LNCaP clone FGC (cell line): ENCODE data around the gene NT5M.
"Not testable (repeated sequence)": the region's sequence is repeated elsewhere in the genome, so short reads cannot be mapped to it uniquely, and the experiment has no call there.

Experiments used
- DNase-seq: peaks from one replicate; pipeline ENCODE4 v3.0.0-alpha.2; 2011; ENCODE audit warnings: low read depth
- H3K4me3 ChIP-seq: 2 replicates; pipeline ENCODE4 v1.5.1; 2011; ENCODE audit warnings: mild to moderate bottlenecking, low read depth, low read length, control low read depth
- TF ChIP-seq, protein P1 (sequence below): IDR thresholded peaks from 2 replicates; pipeline ENCODE4 v1.5.1; 2012; ENCODE audit warnings: mild to moderate bottlenecking; ENCODE audit not compliant: control insufficient read depth, insufficient read depth; ENCODE audit errors: extremely low read depth

NT5M gene

DNA sequence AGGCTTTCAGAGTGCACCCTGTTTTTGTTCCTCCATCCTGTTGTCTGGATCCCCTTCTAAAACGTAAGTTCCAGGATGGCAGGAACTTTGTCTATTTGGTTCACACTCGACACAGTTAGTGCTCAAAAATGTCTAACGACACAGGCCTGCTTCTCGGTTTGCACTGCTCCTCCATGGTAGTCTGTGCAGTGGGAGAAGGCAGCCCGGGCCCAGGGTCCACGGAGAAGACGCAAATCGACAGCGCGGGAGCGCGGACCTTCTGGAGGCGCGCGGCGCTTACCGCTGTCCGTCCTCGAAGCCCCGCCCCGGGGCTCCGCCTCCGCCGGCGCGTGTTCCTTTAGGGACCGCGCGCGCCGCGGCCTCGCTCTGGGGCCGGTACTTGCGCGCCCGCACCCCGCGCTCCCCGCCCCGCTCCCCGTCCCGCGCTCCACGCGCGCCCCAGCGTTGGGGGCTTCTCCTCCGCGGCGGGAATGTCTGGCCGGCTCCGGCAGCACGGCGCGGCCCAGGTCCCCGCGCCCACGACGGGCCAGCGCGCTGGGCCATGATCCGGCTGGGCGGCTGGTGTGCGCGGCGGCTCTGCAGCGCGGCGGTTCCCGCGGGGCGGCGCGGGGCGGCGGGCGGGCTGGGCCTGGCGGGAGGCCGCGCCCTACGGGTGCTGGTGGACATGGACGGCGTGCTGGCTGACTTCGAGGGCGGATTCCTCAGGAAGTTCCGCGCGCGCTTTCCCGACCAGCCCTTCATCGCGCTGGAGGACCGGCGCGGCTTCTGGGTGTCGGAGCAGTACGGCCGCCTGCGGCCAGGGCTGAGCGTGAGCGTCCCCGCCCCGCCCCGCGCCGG, at the start of gene NT5M:
TSS of gene NT5M (plus strand) at position 364 of the 837 bp plus-strand sequence. CDS start at position 542, 178 bp downstream.
- TF ChIP-seq, protein P1, sequence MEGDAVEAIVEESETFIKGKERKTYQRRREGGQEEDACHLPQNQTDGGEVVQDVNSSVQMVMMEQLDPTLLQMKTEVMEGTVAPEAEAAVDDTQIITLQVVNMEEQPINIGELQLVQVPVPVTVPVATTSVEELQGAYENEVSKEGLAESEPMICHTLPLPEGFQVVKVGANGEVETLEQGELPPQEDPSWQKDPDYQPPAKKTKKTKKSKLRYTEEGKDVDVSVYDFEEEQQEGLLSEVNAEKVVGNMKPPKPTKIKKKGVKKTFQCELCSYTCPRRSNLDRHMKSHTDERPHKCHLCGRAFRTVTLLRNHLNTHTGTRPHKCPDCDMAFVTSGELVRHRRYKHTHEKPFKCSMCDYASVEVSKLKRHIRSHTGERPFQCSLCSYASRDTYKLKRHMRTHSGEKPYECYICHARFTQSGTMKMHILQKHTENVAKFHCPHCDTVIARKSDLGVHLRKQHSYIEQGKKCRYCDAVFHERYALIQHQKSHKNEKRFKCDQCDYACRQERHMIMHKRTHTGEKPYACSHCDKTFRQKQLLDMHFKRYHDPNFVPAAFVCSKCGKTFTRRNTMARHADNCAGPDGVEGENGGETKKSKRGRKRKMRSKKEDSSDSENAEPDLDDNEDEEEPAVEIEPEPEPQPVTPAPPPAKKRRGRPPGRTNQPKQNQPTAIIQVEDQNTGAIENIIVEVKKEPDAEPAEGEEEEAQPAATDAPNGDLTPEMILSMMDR: no peak
- H3K4me3 ChIP-seq: peak within 1 kb of the TSS; percentile 58
- no peak for DNase-seq

DNA sequence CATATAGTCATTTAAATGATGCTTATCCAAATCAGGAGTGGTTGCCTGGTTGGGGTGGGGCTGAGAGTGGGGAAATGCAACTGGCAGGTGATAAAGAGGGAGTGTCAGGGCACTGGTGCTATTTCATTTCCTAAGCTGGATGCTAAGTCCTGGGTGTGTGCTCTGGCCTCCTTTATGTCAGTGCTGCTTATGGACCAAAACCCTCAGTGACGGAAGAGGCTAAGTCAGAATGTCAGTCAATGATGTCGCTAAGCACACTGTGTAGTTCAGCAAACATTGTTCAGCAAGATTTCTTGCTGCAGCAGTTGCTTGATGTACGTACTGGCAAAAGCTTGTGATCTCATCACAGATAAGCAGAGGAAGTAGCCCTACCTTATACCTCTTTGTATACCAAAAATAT, 49.8 kb upstream of the NT5M start:
- no peak overlapping the region for H3K4me3 ChIP-seq
- TF ChIP-seq, protein P1: no peak
- peak; percentile 80 for DNase-seq

DNA sequence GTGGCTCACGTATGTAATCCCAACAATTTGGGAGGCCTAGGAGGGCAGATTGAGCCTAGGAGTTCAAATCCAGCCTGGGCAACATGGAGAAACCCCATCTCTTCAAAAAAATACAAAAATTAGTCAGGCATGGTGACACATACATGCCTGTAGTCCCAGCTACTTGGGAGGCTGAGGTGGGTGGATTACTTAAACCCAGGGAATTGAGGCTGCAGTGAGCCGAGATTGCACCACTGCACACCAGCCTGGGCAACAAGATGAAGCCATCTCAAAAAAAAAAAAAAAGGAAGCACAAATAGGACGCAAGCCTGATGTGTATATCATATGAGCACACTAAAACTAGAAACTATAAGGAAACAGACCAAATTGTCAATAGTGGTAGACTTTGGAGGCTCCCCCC, 49.1 kb upstream of the NT5M start:
- TF ChIP-seq, protein P1: no peak
- H3K4me3 ChIP-seq: no peak overlapping the region
- no peak for DNase-seq

DNA sequence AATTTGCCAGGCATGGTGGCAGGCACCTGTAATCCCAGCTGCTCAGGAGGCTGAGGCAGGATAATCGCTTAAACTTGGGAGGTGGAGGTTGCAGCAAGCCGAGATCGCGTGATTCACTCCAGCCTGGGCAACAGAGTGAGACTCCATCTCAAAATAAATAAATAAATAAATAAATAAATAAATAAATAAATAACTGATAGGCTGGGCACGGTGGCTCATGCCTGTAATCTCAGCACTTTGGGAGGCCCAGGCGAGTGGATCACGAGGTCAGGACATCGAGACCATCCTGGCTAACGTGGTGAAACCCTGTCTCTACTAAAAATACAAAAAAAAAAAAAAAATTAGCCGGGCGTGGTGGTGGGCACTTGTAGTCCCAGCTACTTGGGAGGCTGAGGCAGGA, 47.5 kb upstream of the NT5M start:
- not testable (repeated sequence) for H3K4me3 ChIP-seq, DNase-seq

DNA sequence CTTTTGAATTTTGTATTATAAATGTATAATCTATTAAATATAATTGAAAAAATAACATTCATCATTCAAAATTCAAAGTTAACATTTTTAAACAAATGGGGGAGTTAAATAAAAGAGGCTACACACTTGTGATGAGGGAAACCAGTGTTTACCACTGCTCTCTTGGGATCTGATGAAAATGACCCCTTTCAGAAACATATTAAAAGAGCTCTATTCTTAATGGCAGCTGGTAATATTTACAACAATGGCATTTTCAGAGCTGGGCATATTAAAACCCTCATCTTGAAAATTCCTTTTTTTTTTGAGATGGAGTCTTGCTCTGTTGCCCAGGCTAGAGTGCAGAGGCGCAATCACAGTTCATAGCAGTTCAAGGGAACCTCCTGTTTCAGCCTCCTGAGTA, 46.9 kb upstream of the NT5M start:
- TF ChIP-seq, protein P1: no peak
- no peak overlapping the region for H3K4me3 ChIP-seq
- DNase-seq: no peak

DNA sequence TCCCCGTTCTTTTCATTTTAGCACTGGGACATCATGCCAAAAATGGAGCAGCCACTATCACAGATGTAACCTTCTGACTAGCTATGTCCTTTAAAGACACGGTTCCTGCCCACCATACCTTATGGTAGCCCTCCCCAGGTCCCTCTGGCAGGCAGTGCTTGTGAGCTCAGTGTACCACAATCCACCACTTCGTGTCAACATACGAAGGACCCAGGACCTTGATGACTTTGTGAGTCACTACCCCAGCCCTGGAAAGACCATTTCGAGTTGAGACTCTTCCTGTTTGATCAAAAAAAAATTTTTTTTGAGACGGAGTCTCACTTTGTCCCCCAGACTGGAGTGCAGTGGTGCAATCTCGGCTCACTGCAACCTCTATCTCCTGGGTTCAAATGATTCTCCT, 45.2 kb upstream of the NT5M start:
- H3K4me3 ChIP-seq: no peak overlapping the region
- no peak for DNase-seq
- TF ChIP-seq, protein P1: no peak

DNA sequence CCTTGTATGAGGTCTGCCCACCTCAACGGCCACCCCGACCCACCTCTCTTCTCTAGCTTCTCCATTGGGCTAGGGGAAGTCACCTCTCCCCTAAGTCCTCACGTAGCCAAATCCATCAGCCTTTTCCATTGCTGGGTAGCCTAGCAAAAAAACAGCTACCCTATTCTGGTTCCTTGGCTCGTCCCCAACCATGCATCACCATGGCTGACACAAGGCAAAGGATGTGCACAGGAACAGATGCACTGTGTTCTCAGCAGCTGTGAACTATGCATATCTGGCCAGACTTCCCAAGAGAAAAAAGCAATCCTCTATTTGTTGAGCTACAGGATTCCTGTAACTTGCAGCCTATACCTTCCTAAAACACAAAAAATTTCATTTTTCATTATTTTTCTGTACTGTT, 44.2 kb upstream of the NT5M start:
- TF ChIP-seq, protein P1: no peak
- no peak overlapping the region for H3K4me3 ChIP-seq
- no peak for DNase-seq
